Measurements from ENCODE around the gene EMP1.

Gene EMP1, protein sequence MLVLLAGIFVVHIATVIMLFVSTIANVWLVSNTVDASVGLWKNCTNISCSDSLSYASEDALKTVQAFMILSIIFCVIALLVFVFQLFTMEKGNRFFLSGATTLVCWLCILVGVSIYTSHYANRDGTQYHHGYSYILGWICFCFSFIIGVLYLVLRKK

DNA sequence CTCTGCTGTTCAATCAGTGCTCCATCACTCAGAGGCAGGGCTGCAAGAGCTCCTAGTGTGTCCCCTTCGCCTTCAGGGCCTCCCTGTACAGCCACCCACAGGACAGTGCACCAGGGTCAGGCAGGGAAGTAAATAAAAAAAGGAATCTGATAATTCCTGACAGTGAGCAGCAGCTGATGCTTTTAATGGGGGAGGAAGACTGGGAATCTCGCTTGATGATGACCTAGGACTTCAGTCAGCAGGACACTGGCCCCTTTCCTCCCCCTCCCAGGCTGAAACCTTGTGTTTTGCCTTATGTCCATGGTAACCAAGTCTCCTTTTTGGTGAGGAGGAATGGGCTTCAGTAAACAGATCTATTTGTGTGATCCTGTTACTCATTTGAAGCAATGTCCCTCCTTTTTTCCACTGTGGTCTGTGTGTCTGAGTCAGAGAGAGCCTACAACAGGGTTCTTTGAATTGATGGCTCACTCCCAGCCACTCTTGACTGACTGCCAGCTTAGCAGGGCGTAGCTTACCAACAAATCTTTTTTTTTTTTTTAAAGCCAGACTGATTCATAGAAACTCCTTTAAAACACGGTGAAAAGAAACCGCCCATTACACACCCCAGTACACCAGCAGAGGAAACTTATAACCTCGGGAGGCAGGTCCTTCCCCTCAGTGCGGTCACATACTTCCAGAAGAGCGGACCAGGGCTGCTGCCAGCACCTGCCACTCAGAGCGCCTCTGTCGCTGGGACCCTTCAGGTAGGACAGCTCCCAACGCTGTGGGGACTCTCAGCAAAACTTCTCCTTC lies at the start of gene EMP1:
Gene EMP1, plus strand, starts transcription at position 597 of the 792 bp plus-strand sequence. CDS start 14,785 bp downstream, outside the sequence.
- FAIRE-seq = peak; percentile 100

DNA sequence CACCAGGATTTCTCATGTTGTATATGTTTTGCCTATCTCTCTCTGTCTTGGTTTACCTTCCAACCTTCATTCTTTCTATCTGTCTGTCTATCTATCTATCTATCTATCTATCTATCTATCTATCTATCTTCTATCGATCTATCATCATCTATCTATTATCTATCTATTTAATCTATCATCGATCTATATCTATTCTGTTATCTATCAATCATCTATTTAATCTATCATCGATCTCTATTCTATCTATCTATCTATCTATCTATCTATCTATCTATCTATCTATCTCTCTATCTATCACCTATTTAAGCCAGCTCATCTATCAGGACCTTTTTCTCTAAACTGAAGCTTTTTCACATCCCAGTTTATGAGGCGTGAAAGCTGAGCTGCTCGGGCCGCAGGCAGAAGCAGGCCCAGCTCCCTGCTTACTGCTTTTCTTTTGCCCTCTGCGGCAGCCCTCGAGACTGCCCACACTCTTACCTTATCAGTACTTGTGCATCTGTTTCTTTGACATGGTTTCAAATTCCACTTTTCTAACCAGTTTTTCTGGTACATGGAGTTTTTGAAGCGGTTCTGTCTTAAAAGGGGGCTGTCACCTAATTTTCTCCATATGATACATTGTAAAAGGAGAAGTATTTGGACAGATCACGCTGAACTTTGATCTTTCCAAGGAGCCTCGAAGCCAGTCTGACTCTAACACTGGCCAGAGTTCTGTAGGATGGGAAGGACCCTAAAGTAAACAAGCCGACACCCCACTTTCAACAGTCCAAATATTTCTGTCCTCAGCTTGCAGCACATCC lies 48.6 kb upstream of the EMP1 start:
- FAIRE-seq = no peak

DNA sequence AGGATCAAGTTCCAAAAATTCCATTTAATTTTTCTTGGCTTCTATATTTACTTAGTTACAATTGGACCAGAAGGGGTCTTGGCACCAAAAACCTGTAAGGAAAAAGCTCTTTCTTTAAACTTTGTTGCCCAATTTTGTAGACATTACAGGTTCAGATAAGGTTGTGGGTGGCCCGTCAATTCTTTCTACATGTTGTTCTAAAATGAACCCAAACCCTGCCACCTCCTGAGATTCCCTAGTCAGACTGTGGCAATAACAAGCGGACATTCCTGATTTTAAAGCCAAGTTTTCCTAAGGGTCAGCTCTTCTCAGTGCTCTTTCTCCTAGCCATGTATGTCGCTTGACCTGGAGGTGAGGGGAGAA lies 48.1 kb upstream of the EMP1 start:
- no peak for FAIRE-seq

DNA sequence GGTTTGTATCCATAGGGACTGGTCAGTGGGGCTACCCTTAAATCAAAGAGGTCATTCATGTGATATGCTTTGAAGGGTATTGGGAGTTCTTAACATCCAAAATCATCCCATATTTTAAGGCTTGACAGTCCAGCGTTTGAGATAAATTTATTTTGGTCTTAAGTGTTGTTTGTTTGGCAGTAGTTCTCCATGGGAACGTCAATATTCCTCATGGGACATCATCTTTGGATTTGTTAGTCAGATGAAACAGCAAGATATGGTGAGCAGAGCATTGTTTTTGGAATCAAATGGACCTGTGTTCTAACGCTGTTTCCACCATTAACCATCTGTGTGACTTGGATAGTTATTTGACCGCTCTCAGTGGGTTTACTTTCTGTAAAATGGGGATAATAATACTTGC lies 47.1 kb upstream of the EMP1 start:
- no peak for FAIRE-seq

DNA sequence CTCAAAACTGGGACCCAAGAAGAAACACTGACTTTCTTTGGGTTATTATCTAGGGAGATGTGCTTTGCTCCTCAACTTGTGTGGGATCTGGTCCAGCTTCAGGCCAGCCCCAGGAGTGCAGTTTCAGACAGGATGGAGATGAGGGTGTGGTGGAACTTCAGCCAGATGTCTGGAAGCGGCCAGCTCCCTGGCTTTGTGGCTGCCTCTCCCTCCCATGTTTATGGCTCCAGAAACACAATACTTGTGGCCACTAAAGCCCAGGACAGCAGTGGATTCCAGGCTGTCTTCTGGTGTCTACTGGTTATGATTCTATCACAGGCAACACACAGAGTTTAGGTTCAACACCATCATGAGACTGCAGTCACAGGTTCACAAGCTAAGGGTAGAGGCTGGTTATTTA lies 44.2 kb upstream of the EMP1 start:
- FAIRE-seq = no peak

DNA sequence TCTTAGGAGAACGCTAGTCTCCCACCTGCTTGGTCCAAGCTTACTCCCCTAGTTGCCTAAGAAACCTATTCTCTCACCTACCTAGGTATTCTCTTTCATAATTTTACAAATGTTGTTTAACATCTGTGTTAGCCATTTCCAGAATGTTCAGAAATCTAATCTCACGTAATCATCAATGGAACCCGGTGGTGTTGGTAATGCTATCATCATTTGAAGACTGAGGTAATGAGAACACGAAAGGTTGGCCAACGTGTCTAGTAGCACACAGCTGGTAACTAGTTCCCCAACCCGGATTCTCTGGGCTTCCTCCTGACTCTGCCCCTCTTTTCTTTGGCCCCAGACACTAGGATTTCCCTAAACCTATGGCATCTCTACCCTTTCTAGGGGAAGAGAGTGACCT lies 43.8 kb upstream of the EMP1 start:
- FAIRE-seq = peak; percentile 13

DNA sequence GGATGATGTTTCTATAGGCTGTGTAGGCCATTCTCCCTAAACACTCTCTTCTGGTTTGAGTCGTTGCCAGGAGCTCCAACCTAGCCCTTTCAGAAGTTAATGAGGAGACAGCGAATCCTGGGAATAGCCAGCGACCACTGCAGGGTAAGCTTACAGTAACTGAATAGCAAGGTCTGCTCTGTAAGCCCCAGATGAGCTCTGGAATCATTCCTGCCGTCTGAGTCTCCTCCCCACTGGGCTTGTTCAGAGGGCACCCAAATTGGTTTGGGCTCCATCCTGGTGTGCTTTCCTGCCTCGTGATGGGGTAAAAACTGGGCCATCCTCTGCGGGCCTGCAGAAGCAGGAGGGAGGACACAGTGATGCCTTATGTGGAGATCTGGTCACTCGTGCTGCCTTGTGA lies 43.3 kb upstream of the EMP1 start:
- FAIRE-seq = no peak

DNA sequence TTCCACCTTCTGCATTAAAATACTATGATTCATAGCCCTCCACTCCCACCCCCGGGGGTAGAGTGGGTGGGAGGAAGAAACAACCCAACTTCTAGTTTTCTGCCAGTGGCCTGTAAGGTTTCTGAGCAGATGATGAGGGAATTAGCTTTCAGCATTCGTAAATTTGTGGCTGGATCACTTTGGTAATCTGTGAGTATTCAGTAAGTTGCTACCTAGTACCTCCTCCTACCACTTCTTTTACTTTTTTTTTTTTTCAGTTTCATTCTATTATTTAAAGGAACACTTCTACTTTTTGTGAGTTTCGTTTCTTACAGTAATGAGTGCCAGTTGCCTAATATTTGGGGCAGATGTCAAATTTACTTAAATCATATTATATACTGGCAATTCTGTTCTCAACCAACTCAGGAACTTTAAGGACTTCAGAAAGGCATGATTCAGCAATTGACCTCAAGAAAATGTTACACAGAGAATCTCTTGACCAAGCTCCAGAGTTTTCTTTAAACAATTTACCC lies 42.4 kb upstream of the EMP1 start:
- FAIRE-seq = peak; percentile 97

DNA sequence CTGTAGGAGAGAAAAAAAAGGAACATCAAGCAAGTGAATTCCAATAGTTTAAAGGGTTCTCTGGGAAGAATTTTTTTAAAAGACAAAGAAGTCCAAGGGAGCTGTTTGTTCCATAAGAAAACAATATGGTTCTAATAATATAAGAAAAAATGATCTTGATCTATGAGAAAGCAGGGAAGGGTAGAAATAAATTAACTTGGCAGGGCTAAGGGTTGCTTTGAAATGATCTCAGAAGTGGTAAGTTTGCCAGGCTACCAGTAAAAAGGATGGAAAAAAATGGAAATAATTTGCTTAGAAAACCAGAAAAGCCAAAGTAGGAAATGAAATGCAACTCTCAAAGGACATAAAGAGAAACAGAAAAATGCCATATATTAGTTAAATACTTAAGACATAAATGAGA lies 41.7 kb upstream of the EMP1 start:
- no peak for FAIRE-seq

DNA sequence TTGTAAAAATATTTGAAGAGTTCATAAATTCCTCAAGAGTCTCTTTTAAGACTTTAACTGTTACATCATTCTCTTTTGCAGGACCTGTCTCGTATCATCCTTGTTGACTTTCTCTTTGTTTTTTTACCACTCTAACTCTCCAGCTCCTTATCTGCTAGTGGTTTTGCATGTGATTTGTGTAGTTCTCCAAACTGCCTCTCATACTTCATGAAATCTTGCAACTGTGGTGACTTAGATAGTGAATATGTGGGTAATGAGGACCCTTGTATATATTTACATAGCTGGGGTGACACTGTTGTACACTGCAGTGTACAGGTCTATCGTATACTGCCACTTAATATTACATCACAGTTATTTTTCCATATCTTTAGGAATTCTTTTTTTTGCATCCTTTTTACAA lies 40.2 kb upstream of the EMP1 start:
- peak; percentile 88 for FAIRE-seq

DNA sequence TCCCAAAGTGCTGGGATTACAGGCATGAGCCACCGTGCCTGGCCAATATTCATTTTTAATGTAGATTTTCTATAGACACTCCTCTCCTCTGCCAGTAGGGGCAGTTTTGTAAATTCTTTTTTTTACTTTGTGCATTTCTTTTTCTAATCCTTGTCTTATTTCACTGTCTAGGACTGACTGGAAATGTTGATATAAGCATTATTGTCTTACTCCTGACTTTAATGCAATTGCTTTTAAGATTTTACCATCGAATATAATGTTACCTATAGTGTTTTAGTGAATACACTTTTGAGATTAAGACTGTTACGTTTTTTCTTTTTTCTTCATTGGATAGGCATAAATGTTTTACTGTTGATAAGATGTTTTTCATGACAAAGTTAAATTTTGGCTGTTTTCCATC lies 35.4 kb upstream of the EMP1 start:
- peak; percentile 93 for FAIRE-seq

DNA sequence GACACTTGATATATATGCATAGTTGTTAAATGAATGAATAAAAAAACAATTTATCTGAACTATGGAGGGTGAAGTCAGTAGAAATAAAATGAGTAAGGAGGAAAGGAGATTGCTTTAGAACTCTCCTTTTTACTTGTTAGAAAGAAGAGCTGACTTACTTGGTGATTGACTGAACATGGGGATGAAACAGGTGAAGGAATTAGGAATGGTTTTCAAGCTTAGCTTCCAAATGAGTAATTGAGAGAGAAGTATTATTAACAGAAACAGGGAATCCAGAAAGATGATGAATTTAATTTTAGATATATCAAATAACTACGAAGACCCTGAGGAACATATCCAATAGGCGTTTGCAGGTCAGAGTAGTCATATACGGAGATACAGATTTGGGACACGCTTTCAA lies 33.6 kb upstream of the EMP1 start:
- FAIRE-seq = peak; percentile 33

DNA sequence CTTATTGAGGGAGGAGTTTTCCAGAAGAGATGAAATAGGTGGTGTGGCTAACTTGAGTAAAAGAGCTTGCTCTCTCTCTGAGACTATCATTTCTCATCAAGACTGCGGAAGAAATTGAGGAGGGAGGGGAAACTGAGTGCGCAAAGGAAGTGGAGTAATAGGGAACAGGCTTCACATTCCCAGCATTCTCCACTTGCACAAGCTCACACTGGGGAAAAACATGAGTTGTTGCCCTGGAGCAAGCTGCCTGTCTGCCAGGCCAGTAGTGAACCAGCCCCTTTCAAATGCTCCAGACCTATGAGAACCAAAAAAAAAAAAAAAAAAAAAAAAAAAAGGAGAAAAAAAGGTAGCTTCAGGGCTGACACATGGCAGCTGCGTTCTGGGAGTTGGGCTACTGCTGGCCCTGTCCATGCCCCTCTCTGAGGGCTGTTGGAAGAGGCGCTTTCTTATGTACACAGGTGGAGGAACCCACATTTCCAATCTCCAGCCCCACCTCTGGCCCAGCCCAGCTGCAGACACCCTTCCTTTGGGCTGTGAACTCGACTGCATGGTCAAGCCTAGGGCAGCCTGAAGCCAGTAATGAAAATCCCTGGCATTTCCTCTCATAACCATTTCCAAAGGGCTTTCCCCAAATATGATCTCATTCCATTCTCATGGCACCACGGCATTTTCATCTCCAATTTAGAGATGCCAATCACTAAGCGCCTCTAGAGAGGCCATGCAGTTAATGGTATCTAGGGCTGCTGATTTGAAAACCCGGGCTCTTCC lies 32.5 kb upstream of the EMP1 start:
- FAIRE-seq = peak; percentile 87

DNA sequence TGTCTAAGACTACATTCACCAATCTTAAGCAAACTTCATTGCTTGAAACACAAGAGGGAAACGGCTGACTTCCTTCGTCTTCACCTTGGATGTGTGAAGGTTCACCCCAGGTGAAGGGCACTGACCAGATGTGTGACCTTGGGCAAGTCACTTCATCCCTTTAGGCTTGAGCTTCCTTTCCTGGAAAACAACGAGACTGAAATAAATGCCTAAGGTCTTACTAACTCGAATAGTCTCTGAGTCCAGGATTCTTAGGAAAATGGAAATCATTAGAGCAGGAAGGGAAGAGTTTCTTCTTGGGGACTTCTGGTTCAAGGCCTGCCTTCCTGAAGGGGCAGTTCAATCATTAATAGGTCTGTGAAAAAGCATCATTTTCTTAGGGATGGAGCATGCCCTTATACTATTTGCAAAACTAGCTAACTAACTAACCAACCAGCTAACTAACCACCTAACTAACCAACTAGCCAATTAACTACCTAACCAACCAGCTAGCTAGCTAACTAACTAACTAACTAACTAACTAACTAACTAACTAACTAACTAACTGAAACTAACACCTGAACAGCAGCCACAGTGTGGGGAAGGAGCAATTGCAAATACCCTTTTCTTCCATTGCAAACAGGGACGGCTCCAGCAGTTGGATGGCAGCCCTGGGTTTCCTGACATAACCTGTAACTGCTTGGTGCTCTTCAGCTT lies 31.5 kb upstream of the EMP1 start:
- FAIRE-seq = peak; percentile 98

DNA sequence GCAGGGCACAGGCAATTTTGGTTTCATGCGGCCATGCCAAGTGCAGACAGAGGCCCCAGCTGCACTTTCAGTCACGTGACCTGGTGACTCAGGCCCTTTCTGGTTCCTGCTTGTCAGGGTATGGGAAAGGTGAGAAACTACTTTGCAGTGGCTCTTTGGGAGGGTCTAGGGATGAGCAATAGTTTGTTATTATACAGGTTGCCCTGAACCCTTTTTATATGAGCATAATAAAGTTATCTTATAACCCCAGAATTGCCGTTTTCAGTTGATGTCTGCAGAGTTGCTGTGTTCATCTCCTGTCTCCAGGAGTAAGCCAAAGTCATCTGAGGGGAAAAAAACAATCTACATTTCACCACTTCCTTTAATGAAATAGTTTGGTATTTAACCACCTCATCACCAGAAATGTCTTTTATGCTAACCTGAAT lies 30.9 kb upstream of the EMP1 start:
- FAIRE-seq = no peak

DNA sequence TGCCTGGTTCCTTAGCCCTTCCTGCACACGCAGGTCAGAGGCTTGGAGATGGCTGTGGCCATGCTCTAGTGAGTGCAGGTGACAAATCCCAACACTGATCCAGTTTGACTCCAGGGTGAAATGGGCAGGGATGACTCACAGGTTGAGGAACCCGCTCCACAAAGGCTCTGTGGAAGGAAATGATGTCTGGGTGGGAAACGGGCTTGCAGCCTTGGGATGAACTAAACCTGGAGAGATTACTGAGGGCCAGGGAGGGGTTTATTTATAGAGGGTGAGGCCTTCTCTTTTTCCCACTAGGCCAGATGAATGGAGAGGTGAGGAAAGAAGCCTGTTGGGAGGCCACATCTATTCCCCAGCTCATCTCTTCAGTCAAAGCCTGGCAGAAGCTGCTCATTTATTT lies 29.3 kb upstream of the EMP1 start:
- peak; percentile 68 for FAIRE-seq

DNA sequence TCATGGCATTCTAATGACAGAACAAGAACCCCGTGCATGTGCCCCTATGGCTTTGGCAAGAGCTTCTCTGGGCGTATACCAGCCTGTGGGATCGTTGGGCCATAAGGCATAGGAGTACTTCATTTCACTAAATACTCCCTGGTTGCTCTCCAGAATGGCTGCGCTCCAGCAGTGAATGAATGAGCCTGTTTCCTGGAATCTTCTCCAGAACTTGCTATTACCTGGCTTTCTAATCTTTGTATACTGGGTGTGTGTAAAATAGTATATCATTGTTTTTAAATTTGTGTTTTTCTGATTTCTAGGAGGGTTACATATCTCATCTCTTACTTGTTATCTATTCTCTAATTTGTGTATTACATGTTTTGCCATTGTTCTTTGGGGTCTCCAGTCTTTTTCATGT lies 28.6 kb upstream of the EMP1 start:
- no peak for FAIRE-seq

DNA sequence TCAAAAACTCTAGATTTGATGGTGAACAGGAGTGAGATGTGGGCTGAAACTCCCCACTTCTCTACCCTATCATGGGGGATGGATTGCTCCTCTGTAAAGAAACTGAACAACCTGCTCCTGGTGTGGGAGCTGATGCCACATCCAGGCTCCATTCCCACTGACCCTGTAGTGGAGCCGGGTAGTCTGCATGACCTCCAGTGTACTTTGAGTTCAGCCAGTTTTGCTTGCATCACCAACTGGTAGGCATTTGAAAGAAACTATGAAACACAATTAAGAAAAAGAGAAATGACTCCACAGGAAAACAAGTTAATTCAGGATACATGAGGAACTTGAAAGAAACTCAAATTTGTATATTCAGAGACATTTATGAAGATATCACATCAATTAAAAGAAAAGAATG lies 27.3 kb upstream of the EMP1 start:
- peak; percentile 91 for FAIRE-seq

DNA sequence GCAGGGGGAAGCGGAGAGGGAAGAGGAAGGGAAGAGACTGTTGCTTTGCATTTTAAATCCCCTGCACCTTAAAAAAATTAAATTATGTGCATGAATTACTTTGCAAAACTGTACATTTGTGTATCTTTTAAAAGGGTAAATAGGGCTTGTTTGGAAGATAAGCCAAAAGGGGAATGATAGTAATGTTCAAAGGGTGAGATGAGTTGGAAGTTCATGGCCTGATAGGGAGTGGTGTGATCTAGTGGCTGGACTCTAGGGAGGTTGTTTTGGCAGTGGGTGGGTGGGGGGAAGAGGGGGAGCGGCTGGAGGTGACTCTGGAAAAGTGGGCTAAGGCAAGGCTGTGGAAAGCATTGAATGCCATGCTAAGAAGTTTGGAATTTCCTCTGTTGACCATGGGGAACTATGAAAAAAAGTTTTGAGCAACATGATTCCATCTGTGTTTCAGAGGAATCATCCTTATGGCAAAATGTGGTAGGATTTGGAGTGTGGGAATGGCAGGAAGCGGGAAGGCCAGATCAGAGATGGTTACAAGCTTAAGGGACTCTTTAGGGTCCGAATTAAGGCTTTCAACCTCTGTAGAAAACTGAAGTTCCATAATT lies 25.5 kb upstream of the EMP1 start:
- no peak for FAIRE-seq

DNA sequence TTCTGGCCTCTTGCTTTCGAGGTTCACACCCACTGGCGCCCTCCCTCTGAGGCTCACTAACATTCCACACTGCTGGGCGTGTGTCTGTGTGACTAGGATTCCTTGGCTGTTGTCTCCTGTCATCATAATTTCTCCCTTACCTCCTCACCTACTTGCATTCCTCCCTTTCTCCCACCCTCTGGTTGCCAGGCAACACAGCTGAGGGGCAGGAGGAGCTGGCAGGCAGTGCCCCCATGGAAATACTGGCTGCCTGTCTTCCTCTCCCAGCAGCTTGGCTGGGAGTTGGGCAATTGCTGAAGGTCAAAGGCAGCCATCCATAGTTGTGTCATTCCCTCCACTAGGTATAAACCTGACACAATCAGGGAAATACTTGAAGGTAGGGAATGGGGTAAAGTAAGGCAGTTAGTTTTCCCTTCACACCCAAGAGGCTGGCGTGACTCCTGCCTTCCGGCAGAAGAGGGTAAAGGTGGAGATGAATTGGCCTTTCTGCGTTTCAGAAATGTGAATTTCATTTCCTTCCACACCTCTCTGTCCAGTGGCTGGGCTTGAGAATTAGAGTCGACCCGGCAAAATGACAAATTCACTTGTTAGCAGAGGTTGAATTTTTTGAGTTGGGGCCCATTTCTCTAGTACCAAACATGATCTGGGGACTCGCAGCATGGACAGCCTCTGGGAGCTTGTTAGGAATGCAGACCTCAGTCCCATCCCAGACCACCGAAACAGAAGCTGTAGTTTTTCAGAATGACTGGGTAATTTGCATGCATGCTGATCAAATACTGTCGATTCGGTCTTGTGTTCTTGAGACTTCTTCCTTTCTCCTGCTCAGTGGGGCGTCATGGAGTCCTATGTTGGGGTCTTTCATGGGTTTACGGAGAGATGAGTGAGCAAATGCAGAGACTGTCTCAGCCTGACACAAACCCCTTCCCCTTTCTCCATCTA lies 24.3 kb upstream of the EMP1 start:
- no peak for FAIRE-seq
